ENCODE results near the gene CARD6. TPM values are rescaled to one million over a fixed set of nuclear protein-coding genes. Genes with fewer than 3 reads are reported as not detected.
A peak's percentile ranks its signal among the peaks of the same experiment; 100 is the strongest.

Gene CARD6
- total and polyA plus RNA-seq, 9 of the 15 experiments (the other 6 are each of a cell fraction or from before 2014, with no cell fraction given): 3.5 to 8.3 (median 5.9) TPM

DNA sequence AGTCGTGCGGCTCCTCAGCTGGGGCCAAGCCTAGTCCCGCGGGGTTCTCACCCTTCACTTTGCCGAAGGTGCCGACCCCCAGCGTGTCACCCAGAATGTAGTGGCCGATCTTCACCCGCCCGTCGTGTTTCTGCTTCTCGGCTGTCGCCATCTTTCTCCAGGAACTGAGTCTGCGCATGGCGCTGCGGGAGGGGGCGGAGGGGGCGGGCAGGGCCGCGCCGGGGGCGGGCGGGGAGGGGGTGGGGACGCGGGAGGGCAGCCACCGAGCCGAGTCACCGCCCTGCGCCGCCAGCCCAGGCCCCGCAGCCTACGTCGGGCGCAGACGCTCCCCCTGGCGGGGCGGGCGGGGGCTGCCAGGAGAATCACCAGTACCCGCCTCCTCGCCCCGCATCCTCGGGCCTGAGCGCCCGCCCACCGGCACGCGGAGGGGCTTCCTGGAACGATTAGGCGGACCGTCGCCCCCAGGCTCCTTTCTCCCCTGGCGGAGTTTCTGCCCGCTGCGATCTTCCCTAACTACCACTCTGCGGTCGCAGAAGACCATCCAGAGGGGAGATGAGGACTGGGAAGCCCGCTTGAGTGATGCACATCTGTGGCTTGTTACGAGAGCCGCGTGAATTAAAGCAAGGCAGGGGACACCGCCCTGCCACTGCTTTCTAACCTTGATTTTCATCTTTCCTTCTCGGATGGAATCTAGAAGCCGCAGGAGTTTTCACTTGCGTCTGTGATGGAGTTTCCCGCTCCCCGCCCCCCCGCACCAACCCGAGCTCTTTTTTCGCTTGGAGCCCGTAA, 43.0 kb upstream of the CARD6 start, which contains the start of gene PRKAA1 (continued):
- TF ChIP-seq, protein P1, sequence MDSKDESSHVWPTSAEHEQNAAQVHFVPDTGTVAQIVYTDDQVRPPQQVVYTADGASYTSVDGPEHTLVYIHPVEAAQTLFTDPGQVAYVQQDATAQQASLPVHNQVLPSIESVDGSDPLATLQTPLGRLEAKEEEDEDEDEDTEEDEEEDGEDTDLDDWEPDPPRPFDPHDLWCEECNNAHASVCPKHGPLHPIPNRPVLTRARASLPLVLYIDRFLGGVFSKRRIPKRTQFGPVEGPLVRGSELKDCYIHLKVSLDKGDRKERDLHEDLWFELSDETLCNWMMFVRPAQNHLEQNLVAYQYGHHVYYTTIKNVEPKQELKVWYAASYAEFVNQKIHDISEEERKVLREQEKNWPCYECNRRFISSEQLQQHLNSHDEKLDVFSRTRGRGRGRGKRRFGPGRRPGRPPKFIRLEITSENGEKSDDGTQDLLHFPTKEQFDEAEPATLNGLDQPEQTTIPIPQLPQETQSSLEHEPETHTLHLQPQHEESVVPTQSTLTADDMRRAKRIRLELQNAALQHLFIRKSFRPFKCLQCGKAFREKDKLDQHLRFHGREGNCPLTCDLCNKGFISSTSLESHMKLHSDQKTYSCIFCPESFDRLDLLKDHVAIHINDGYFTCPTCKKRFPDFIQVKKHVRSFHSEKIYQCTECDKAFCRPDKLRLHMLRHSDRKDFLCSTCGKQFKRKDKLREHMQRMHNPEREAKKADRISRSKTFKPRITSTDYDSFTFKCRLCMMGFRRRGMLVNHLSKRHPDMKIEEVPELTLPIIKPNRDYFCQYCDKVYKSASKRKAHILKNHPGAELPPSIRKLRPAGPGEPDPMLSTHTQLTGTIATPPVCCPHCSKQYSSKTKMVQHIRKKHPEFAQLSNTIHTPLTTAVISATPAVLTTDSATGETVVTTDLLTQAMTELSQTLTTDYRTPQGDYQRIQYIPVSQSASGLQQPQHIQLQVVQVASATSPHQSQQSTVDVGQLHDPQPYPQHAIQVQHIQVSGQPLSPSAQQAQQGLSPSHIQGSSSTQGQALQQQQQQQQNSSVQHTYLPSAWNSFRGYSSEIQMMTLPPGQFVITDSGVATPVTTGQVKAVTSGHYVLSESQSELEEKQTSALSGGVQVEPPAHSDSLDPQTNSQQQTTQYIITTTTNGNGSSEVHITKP (IDR thresholded peaks at IDR 0.05; ENCODE audit: partially characterized antibody): peak; percentile 75
- no peak for TF ChIP-seq ZFPM2 (CRISPR knock-in tag; IDR thresholded peaks at IDR 0.05)
- TF ChIP-seq, protein P2, sequence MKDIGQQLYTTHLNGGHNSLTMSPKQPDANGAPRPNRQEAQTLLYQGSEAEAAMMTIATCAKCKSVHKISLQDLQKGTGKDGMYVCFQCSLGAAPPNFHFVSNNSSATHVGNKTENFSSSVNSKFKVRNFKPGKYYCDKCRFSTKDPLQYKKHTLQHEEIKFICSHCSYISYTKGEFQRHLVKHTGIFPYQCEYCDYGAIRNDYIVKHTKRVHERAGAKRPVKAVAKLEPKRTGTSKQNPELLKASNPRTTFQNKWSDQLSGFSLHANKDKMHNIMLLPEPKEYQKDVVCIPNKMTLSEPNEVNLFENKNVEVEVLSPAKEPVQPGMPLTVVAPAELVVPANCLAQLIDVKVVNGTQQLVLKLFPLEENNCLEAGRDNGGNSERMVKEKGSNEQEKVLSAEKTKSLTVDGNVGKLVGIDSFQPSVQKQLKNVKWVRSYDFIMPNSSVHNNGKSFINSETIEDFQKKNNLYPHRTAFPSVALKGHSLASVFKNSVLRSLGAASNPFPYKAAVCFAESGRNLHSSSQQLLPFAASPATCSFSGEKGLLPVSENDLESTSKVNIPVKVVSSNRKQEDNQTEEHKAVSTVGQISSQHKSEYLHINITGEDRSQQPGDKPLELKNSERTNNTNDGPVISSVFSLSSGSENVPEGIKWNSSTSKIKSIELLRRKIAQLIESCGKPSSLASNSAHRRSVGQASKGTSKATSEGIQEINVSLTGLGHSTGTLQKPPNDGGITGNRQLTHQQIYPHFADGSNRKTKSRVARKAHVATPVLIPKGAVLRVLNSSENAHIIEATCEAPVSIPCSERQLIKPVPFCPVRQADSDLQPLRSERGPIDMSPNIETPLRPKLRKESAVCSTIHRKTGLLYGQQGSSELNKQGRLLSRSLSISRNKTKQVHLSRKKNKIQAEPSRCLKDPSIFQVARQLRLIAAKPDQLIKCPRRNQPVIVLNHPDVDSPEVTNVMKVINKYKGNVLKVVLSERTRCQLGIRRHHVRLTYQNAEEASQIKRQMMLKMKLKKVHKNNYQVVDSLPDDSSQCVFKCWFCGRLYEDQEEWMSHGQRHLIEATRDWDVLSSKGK (CRISPR knock-in tag; IDR thresholded peaks at IDR 0.05): no peak
- TF ChIP-seq NFATC3 (IDR thresholded peaks at IDR 0.05): no peak
- TF ChIP-seq LARP7 (IDR thresholded peaks at IDR 0.05): no peak
- peak; percentile 55; the same call in 1 of the 2 replicates for TF ChIP-seq RUNX1 (IDR thresholded peaks at IDR 0.05; ENCODE audit: low read depth)
- TF ChIP-seq DMBX1 (CRISPR knock-in tag; IDR thresholded peaks at IDR 0.05; ENCODE audit: borderline replicate concordance): no peak
- no peak for TF ChIP-seq SMARCA5 (IDR thresholded peaks at IDR 0.05)
- peak; percentile 70 for TF ChIP-seq CHD1 (IDR thresholded peaks at IDR 0.05; ENCODE audit: low read length)
- TF ChIP-seq, protein P3, sequence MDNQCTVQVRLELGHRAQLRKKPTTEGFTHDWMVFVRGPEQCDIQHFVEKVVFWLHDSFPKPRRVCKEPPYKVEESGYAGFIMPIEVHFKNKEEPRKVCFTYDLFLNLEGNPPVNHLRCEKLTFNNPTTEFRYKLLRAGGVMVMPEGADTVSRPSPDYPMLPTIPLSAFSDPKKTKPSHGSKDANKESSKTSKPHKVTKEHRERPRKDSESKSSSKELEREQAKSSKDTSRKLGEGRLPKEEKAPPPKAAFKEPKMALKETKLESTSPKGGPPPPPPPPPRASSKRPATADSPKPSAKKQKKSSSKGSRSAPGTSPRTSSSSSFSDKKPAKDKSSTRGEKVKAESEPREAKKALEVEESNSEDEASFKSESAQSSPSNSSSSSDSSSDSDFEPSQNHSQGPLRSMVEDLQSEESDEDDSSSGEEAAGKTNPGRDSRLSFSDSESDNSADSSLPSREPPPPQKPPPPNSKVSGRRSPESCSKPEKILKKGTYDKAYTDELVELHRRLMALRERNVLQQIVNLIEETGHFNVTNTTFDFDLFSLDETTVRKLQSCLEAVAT (IDR thresholded peaks at IDR 0.05): peak; percentile 12 to 28; a peak in 1 of 4 replicates
- TF ChIP-seq ERF (CRISPR knock-in tag; IDR thresholded peaks at IDR 0.05): peak; percentile 34; the same call in 1 of the 2 replicates
- TF ChIP-seq, protein P4, sequence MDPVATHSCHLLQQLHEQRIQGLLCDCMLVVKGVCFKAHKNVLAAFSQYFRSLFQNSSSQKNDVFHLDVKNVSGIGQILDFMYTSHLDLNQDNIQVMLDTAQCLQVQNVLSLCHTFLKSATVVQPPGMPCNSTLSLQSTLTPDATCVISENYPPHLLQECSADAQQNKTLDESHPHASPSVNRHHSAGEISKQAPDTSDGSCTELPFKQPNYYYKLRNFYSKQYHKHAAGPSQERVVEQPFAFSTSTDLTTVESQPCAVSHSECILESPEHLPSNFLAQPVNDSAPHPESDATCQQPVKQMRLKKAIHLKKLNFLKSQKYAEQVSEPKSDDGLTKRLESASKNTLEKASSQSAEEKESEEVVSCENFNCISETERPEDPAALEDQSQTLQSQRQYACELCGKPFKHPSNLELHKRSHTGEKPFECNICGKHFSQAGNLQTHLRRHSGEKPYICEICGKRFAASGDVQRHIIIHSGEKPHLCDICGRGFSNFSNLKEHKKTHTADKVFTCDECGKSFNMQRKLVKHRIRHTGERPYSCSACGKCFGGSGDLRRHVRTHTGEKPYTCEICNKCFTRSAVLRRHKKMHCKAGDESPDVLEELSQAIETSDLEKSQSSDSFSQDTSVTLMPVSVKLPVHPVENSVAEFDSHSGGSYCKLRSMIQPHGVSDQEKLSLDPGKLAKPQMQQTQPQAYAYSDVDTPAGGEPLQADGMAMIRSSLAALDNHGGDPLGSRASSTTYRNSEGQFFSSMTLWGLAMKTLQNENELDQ (CRISPR knock-in tag; IDR thresholded peaks at IDR 0.05; ENCODE audit: borderline replicate concordance): 0 out of 2 replicates have a peak, but pooled peaks have one; percentile 48
- TF ChIP-seq PHF20 (IDR thresholded peaks at IDR 0.05; ENCODE audit: partially characterized antibody): peak; percentile 60
- TF ChIP-seq ETV6 (IDR thresholded peaks at IDR 0.05; ENCODE audit: borderline replicate concordance in 1 of 2, low read depth in 2 of 2, low read length in 1 of 2): 0 out of 4 replicates have a peak, but pooled peaks of 1 of the 2 experiments have one; percentile 12
- TF ChIP-seq ETV6 (CRISPR knock-in tag; IDR thresholded peaks at IDR 0.05; ENCODE audit: borderline replicate concordance): 0 out of 2 replicates have a peak, but pooled peaks have one; percentile 30
